Suppressor macrophage (primary cell): ENCODE measurements around the gene QTRT2.
A peak's percentile ranks its signal among the peaks of the same experiment; 100 is the strongest.

ENCODE experiments used
- DNase-seq, 4 experiments: peaks; one replicate each; pipeline ENCODE4 v3.0.0-alpha.2; 2020 to 2022

The QTRT2 gene

GRCh38 chr3:114079761-114080160, 23.2 kb downstream of the QTRT2 start:
- DNase-seq, result no peak

- no peak for DNase-seq
Measured at GRCh38 chr3:114080201-114080600, 23.7 kb downstream of the QTRT2 start.

DNA sequence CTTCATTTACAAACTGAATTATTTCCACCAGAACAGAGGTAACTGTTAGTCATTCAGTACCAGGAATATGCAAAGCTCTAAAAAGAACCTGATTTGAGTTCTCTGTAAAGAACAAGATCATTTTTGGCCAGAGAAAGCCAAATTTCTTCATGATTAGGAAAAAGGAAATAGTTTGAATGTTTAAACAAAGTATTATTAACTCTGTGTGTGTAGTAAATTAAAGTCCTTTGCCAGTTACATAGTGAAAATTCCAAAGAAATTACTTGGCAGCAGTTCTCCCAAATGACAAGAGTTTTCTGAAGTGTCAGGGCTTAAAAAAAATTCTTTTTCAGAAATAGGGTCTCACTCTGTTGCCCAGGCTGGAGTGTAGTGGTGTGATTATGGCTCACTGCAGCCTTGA, 24.5 kb downstream of the QTRT2 start:
- DNase-seq, result no peak

DNA sequence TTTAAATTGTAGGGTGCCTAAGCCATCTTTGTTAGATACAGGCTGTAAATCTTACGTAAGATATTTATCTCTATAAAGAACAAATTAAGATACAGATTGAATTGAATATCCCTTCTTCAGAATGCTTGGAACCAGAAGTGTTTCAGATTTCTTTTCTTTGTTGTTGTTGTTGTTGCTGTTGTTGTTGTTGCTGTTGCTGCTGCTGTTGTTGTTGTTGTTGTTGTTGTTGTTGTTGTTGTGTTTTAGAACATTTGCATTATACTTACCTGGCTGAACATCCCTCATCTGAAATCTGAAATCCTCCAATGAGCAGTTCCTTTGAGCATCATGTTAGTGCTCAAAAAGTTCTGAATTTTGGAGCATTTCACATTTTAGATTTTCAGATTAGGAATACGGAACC, 26.6 kb downstream of the QTRT2 start:
- no peak for DNase-seq

GRCh38 chr3:114086356-114086755, 29.8 kb downstream of the QTRT2 start:
- DNase-seq, result no peak

- DNase-seq, result no peak
Measured at GRCh38 chr3:114089675-114090074, 33.1 kb downstream of the QTRT2 start.

DNA sequence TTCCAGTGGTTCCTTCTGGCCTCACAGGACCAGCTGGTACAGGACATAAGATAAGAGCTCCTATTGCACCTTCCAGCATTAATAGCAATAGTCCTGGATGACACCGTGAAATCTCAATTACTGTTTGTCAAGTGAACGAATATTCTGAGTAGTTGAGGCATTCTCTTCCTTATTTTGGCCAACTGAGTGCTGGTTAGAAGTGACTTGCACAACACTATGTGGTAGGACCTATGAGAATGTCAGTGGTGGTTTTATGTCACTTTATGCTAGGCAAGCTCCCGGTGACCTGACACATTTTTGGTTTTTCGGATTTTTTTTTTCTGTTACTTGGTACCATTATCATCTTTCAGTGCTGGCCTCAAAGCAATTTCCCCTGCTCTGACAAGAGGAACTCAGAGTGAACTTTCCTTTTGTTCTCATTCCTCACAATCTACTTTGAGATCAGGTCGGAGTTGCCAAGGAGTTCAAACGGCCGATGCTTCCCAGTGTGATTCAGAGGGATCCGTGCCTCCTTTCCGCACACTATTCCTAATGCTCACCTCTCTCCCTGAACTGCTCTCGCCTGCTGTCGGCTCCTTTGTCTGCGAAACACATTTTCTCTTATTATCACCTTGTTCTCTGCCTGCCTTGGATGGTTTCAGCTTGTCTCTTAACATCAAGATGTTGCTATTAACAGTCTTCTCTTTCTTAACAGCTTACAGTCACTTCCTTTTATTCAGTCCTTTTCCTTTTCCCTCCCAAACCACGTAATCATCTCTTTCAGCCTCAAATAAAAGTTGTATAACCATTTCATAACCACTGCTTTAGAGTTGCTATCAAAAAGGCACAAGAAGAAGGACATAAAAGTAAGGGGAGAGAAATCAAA, 35.8 kb downstream of the QTRT2 start:
- peak in 3 of 4 experiments; percentile 11 to 40 (median 27) for DNase-seq

DNA sequence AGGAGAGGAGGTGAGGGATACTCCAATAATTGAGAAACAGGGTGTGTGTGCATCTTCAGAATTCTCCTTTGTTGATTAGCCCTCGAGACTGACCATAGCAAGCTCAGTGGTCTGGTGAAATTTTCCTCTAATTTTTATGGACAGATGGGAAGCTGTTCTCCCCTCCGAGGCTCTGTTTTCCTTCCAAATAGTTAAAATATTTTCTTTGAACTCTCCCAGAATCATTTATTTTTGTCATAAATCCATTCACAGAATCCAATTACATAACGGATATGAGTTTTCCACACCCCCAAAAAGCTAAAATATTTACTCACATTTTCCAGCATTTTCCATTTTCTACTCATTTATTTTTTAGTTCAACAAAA, 36.5 kb downstream of the QTRT2 start:
- DNase-seq, result no peak

- DNase-seq, result peak; percentile 12 to 38 (median 26)
Measured at GRCh38 chr3:114093596-114093995, 37.1 kb downstream of the QTRT2 start.

GRCh38 chr3:114095796-114096195, 39.3 kb downstream of the QTRT2 start:
- no peak for DNase-seq

DNA sequence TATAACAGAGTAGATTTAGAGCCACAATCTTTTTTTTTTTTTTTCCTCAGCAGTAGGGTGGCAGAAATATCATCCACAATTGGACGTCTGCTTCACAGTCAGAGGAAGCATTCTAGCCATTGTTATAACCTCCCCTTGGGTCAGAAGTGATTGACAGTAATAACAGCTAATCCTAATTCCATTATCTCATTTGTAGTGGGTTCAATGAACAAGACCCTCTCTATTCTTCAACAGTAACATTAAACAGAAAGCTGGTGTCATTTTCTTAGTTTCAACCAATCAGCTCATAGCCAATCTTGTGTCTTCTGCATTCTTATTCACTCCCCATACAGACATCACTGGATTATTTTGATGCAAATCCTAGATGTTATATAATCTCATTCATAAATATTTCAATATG, 44.6 kb downstream of the QTRT2 start:
- DNase-seq, result no peak

DNA sequence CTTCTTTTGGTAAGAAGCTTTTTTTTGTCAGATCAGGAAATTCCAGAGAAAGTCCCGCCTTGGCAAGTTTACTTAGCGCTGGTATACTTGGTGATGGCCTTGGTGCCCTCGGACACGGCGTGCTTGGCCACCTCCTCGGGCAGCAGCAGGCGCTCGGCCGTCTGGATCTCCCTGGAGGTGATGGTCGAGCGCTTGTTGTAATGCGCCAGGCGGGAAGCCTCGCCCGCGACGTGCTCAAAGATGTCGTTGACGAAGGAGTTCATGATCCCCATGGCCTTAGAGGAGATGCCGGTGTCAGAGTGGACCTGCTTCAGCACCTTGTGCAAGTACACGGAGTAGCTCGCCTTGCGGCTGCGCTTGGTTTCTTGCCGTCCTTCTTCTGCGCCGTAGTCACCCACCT, 46.6 kb downstream of the QTRT2 start:
- no peak for DNase-seq

- no peak for DNase-seq
Measured at GRCh38 chr3:114103858-114104257, 47.3 kb downstream of the QTRT2 start.

DNA sequence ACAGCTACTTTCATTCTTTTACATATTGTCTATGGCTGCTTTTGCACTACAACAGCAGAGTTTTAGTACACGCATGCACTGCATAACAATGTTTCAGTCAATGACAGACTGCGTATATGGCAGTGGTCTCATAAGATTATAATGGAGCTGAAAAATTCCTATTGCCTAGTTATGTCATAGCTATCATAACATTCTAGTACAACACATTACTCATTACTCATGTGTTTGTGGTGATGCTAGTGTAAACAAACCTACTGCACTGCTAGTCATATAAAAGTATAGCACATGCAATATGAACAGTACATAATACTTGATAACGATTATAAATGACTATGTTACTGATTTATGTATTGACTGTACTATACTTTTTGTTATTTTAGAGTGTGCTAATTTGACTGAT, 47.9 kb downstream of the QTRT2 start:
- no peak for DNase-seq

GRCh38 chr3:114108137-114108536, 51.6 kb downstream of the QTRT2 start:
- DNase-seq, result peak in 3 of 4 experiments; percentile 30 to 48 (median 41)

DNA sequence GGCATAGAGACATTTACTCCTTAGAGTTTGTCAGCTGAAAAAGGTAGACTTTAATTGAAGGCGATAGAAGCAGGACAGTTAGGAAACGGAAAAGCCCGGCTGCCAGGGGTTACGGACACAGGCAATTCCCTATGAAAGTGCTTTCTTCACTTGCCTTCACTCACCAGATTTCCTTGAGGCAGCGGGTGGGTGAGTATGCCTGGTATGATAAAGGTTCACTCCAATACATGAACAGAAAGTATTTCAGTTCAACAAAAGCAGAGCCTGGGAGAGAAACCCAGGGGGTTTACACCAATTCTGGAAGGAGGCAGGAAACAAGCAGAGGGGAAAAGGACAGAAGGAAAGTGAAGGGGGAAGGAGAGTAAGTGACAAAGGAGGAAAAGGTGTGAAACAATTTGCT, 53.9 kb downstream of the QTRT2 start:
- DNase-seq, result no peak

DNA sequence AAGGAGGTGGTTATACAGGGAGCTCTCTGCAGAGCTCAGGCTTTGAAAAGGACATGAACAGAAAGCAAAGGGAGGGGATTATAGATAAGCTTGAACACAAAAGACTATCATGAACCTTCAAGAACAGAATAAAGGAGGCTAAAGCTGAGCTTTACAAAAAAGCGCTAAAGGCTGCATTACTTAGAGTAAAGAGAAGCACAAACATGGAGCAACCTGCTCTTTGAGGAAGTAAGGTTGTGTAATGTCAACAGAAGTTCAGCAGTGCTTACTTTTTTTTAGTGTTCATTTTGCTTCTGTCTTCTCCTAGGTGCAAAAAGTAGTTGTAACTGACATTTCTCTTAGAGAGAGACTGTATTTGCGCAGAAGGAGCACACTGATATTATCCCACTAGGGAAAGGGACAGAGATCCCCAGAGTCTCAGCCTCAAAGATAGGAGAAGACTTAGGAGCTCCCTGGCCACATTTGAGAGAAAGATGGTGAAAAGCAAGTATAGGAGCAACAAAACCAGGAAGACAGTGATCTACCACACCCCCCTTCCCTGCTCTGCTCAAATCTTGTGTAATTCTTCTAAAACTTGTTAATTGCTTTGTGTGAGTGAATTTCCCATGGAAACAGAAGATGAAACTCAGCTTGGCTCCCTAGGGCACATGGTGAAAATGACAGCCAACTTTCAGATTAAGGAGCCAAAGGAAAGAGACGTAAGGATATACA, 54.7 kb downstream of the QTRT2 start:
- DNase-seq, result peak; percentile 44 to 82 (median 64)

DNA sequence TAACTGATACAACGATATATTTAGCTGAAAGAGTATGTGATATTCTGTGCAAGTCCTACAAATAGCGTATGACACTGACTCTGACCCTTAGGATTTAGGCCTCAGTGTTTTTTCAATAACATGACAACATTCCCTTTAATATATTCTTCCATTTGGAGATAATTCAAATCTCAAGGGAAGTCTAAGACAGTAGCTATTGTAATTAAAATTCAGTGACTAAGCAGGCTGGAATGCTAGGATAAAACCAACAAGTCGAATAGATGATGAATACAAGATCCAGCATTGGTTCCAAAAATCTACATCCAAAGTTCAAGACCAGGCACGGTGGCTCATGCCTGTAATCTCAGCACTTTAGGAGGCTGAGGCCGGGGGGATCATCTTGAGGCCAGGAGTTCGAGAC, 56.2 kb downstream of the QTRT2 start:
- DNase-seq, result no peak

DNA sequence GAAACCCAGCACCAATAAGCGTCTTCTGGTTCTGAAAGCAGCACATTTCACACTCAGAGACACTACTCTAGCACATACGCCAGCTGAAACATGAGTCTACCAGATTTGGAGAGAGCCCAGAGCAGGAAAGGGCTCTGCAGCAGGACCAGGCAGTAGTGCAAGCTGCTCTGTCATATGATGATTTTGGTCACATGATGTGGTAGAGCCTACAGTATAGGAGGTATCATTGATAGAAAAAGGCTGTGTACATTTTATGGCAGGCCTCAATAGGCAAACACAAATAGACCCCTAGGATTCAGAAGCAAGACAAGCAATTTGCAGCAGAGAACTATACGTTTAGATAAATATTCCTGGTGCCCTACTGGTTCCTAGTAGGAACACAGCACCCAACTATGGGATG, 58.2 kb downstream of the QTRT2 start:
- no peak for DNase-seq

DNA sequence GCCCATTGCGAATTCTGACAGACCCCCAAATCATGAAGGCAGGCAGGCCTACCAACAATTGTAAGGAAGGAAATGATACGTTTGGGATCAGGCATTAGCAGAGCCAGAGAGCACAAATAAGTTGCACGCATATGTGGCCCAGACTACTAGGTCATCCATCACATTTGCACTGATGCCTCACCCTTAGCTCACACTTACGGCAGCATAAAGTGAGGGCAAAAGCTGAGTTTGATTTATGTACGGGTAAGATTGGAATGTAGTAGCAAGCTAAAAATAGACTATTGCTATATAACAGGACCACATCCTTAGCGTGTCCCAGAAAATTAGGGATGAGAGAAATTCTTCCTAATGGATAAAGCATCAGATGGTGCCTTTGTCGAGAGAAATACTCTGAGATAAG, 58.6 kb downstream of the QTRT2 start:
- DNase-seq, result no peak

DNA sequence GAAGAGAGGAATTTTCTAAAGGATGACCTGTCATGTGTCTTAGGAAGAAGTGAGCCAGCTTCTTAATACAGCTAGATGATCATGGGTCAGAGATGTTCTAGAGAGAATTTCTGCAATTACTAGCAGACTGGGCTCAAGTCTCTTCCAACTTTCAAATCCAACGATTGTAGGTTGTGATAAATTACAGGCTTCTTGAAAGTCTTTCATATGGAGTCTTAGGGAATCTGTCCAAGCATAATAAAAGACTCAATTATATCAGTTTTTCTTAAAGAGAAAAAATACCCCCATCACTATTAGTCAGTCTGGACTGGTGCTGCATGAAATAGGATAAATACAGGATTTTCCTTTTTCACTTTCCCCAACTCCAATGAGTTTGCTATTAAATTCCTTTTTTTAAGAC, 63.2 kb downstream of the QTRT2 start:
- DNase-seq, result no peak

GRCh38 chr3:114120211-114120610, 63.7 kb downstream of the QTRT2 start:
- no peak for DNase-seq

DNA sequence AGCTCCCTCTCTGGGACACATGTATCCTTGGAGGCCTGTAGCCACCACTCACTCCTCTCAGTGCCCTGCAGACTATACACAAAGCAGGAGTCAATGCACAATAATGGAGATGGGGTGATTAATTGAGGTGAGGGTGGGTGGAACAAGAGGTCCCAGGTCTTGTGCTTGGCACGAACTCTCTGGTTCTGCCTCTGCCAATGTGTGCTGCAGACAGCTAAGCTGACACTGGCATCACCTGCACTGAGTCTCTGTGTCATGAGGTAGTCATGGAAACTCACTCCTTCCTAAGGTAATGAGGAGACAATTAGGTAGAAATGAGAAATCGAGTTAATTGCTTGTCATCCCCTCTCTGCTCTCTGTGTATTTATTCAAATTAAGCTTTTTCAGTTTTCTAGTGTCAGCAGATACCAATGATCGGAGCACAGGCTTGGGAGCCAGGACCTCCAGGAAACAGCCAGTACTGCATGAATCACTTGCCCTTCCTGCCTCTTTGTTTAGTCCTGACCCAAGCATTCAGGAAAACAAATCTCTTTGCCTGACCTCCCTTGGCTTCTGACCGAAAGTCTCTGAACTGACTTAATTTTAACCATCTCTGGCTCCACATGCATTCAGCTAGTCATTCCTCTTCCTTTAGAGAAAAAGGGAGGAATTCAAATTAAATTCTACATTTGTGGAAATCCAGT, 65.6 kb downstream of the QTRT2 start:
- DNase-seq, result no peak

DNA sequence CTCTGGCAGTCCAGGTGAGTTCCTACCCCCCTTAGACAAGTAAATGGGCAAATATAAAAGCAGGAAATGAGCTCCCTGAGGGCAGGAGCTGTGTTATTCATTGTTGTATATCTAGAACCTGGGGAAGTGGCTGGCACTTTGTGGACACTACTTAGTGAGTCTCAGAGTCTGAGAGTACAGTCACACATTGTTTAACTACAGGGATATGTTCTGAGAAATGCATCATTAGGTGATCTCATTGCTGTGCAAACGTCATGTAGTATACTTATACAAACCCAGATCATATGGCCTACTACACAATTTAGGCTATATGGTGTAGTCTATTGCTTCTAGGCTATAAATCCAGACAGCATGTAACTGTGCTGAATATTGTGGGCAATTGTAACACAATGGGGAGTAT, 69.9 kb downstream of the QTRT2 start:
- DNase-seq, result no peak
